HCT116 (cell line): ENCODE results near the gene RND3.

ENCODE experiments used
- CEBPB ChIP-seq: IDR thresholded peaks from 2 replicates; pipeline ENCODE4 v1.6.1; 2012; ENCODE audit warnings: low read depth
- POLR2AphosphoS5 ChIP-seq: IDR thresholded peaks from 2 replicates; pipeline ENCODE4 v1.6.1; 2011; ENCODE audit warnings: mild to moderate bottlenecking, low read depth, low read length, moderate library complexity

DNA sequence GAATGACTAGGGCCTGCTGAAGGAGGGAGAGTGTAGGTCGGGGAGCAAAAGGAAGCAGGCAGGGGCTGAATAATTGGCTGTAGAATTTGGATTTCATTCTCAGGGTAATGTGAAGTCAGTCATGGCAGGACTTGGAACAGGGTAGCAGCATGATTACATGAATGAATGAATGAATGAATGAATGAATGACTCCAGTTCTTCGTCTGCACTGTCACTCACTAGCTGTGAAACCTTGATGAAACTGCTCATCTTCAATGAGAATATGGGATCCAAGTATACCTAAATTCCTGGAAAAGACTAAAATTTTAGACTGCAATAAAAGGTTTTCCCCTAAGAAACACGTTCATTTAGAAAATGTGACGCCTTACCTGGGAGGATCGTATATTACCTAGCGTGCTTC is 3.0 kb upstream of the RND3 start:
- TF ChIP-seq CEBPB (no peak), POLR2AphosphoS5 (no peak)
